Right atrium auricular region (tissue), 2 donors: ENCODE data around the gene HHIPL2. TPM values are rescaled to one million over a fixed set of nuclear protein-coding genes. Genes with fewer than 3 reads are reported as not detected.

ENCODE experiments used
- total RNA-seq, 2 donors: library from RNA; depleted of rRNA; stranded (reverse); fragments of >200 nt; gene quantifications; one replicate each; pipeline ENCODE4 v1.1.0, GENCODE V29; 2016

Gene HHIPL2
- total RNA-seq, 2 donors from 2014 or later = 0.16 TPM; not detected in 1

Other genes with a start within 250 kb of the HHIPL2 start
- gene TAF1A, start 41.8 kb upstream of the HHIPL2 start, total RNA-seq = 1 to 10 TPM; 1.3 to 2.7 TPM
- 10 to 100 TPM; 34.4 to 53.9 TPM for gene MIA3, start 70.0 kb upstream of the HHIPL2 start, total RNA-seq
- gene AIDA, start 164.4 kb upstream of the HHIPL2 start, total RNA-seq = 10 to 100 TPM; 40.0 to 42.4 TPM
- gene BROX, start 164.5 kb upstream of the HHIPL2 start, total RNA-seq = 10 to 100 TPM; 24.3 to 37.3 TPM
- gene FAM177B, start 189.1 kb upstream of the HHIPL2 start, total RNA-seq = not detected